Endothelial cell (in vitro differentiated cells): ENCODE results near the gene CD247. TPM values are rescaled to one million over a fixed set of nuclear protein-coding genes. Genes with fewer than 3 reads are reported as not detected.

ENCODE experiments used
- DNase-seq: peaks from one replicate; pipeline ENCODE4 v3.0.0; 2021; ENCODE audit warnings: low spot score
- H3K27ac Mint-ChIP-seq: one replicate; pipeline ENCODE4 v1.8.0; 2021; ENCODE audit warnings: mixed read lengths, inconsistent platforms; ENCODE audit not compliant: unreplicated experiment
- H3K27me3 Mint-ChIP-seq: one replicate; pipeline ENCODE4 v1.8.0; 2021; ENCODE audit warnings: mild to moderate bottlenecking, moderate library complexity, mixed read lengths, inconsistent platforms; ENCODE audit not compliant: unreplicated experiment
- H3K36me3 Mint-ChIP-seq: one replicate; pipeline ENCODE4 v1.8.0; 2021; ENCODE audit warnings: mild to moderate bottlenecking, low read depth, mixed read lengths, inconsistent platforms; ENCODE audit not compliant: unreplicated experiment
- H3K4me1 Mint-ChIP-seq: one replicate; pipeline ENCODE4 v1.8.0; 2021; ENCODE audit warnings: mild to moderate bottlenecking, mixed read lengths, inconsistent platforms; ENCODE audit not compliant: unreplicated experiment
- H3K4me3 Mint-ChIP-seq: one replicate; pipeline ENCODE4 v1.8.0; 2021; ENCODE audit warnings: mild to moderate bottlenecking, mixed read lengths, inconsistent platforms; ENCODE audit not compliant: unreplicated experiment
- H3K9me3 Mint-ChIP-seq: one replicate; pipeline ENCODE4 v1.8.0; 2021; ENCODE audit warnings: mixed read lengths, inconsistent platforms; ENCODE audit not compliant: unreplicated experiment
- total RNA-seq: library from RNA; stranded (reverse); fragmentation: NEBNext Ultra II Directional; extraction: Animal tissue kit (Norgen Biotek cat#: 25700); gene quantifications from one replicate; pipeline ENCODE4 v1.2.1, GENCODE V29; 2021; ENCODE audit not compliant: unreplicated experiment
- TF ChIP-seq, protein P1 (sequence below): fragments of 200-600 bp; sonication (generic); IDR thresholded peaks from one replicate; pipeline ENCODE4 v1.5.0; 2021; ENCODE audit warnings: antibody characterized with exemption; ENCODE audit not compliant: unreplicated experiment

Gene CD247
- total RNA-seq, 1 donor from 2014 or later = not detected

DNA sequence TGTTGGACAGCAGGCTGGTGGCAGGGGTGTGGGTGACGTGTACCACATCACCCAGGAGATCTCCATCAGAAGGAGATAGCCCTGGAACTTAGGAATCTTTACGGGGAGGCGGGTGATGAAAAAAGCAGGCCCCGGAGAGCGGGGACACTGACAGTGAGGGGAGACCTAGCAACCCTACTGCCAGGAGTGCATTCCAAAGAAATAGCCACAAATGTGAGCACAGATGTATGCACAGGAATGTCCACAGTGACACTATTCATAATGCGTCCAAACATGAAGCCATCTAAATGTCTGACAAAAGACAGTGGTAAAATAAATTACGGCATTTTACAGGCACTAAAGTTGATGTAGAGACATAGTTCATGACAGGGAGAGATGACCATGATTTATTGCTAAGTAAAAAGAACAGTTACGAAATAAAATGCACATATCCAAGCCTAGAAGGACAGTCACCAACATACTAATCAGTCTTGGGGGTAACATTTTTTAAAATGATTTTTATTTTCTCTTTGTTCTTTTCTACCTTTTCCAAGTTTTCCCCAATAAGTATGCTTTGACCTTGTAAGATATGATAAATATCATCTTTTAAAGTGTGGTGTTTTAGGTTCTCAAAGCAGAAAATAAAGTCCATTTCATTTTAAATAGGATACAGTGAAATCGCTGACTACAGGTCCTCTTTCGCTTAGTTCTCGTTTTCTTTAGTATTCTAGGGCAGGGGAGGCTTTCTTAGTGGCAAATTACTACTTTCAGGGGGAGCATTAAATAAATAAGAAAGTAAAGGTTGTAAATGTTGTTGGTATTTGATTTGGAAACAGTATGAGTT, 21.3 kb downstream of the CD247 start:
- H3K27me3 Mint-ChIP-seq = peaks cover 6% of the 10 kb centered on the region
- no peak overlapping the region for H3K4me3 Mint-ChIP-seq
- TF ChIP-seq, protein P1, sequence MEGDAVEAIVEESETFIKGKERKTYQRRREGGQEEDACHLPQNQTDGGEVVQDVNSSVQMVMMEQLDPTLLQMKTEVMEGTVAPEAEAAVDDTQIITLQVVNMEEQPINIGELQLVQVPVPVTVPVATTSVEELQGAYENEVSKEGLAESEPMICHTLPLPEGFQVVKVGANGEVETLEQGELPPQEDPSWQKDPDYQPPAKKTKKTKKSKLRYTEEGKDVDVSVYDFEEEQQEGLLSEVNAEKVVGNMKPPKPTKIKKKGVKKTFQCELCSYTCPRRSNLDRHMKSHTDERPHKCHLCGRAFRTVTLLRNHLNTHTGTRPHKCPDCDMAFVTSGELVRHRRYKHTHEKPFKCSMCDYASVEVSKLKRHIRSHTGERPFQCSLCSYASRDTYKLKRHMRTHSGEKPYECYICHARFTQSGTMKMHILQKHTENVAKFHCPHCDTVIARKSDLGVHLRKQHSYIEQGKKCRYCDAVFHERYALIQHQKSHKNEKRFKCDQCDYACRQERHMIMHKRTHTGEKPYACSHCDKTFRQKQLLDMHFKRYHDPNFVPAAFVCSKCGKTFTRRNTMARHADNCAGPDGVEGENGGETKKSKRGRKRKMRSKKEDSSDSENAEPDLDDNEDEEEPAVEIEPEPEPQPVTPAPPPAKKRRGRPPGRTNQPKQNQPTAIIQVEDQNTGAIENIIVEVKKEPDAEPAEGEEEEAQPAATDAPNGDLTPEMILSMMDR = no peak
- H3K4me1 Mint-ChIP-seq = no peaks in the 10 kb centered on the region
- no peak for DNase-seq
- H3K9me3 Mint-ChIP-seq = no peaks in the 10 kb centered on the region
- no peak overlapping the region for H3K27ac Mint-ChIP-seq
- no peaks in the 10 kb centered on the region for H3K36me3 Mint-ChIP-seq

DNA sequence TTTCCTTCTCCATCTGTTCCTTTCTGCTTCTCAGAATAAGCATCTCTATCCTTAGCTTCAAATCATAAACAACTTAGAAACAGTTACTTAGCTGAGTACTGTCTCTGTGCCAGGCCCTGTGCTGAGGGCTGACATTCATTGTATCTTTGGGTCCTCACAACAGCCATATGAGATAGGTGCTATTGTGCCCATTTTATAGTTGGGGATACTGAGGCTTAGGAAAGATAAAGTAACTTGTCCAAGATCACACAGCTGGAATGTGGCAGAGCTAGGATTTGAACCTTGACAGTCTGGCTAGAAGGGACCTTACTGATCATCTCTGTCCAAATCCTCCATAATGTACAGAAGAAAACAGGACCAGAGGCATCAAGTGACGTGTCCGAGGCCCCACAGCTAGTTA, 25.0 kb downstream of the CD247 start:
- Mint-ChIP-seq H3K9me3 (no peaks in the 10 kb centered on the region), H3K27ac (no peak overlapping the region), H3K36me3 (no peaks in the 10 kb centered on the region), H3K4me1 (peaks cover 6% of the 10 kb centered on the region), H3K4me3 (no peak overlapping the region), H3K27me3 (peaks cover 9% of the 10 kb centered on the region)
- DNase-seq = no peak
- TF ChIP-seq, protein P1 = no peak

DNA sequence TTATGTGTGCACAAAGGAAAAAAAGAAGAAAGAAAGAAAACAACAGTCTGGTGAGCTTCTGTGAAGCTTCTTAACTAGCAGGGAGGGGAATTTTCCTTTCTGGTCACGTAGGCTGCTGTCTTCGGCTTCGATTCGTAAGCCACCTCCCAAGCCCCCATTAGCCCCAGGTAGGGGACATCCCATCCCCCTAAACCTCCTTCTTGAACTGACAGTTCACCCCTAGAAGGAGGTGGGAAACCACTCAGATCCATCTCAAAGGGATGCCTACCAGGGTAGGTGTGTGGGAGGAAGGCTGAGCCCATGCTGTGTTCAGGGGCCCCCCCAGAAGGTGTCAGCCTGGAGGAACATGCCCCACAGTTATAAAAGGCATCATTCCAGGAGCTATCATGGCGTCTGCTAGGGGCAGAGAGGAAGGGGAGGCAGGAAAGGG, 25.8 kb downstream of the CD247 start:
- Mint-ChIP-seq H3K4me3 (no peak overlapping the region), H3K36me3 (no peaks in the 10 kb centered on the region), H3K9me3 (no peaks in the 10 kb centered on the region), H3K27me3 (peaks cover 9% of the 10 kb centered on the region), H3K4me1 (peaks cover 9% of the 10 kb centered on the region), H3K27ac (no peak overlapping the region)
- TF ChIP-seq, protein P1 = no peak
- no peak for DNase-seq

DNA sequence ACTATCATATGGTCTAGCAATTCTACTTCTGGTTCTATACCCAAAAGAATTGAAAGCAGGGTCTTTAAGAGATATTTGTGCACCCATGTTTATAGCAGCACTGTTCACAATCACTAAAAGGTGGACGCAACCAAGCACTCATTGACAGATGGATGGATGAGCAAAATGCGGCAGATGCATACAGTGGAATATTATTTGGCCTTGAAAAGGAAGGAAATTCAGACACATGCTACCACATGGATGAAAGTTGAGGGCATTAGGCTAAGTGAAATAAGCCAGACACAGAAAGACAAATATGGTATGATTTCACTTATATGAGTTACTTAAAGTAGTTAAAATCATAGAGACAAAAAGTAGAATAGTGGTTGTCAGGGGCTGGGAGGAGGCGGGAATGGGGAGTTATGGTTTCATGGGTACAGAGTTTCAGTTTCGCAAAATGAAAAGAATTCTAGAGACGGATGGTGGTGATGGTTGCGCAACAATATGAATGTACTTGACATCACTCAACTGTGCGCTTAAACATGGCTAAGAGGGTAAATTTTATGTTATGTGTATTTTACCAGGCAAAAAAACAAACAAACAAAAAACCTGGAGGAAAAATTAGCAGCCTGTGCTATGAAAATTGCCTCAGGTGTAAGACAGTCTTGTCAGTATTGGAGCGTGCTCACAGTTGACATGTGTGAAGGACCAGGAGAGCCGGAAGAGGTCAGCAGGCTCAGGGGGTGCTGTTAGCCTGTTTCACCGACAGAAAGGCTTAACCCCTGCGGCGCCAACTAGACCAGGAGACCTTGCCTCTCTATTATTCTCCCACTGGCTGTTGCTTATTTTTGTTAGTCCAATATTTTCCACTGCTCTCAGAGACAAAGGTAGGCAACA, 26.5 kb downstream of the CD247 start:
- Mint-ChIP-seq H3K27me3 (peaks cover 9% of the 10 kb centered on the region), H3K36me3 (no peaks in the 10 kb centered on the region), H3K9me3 (no peaks in the 10 kb centered on the region), H3K27ac (no peak overlapping the region), H3K4me3 (no peak overlapping the region), H3K4me1 (peaks cover 9% of the 10 kb centered on the region)
- TF ChIP-seq, protein P1 = no peak
- no peak for DNase-seq

DNA sequence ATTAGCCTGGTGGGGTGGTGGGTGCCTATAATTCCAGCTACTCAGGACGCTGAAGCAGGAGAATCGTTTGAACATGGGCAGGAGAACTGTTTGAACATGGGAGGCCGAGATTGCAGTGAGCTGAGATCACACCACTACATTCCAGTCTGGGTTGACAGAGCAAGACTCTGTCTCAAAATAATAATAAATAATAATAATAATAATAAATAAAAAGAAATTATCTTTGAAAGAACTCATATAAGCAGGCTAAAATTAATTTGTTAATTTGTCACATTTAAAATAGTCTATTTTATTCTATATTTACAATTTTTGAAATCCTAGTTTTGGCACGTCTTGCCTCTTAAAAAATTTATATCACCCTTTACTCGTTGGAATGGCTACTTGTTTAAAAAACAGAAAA, 27.6 kb downstream of the CD247 start:
- peaks cover 9% of the 10 kb centered on the region for H3K4me1 Mint-ChIP-seq
- no peak for DNase-seq
- H3K27ac Mint-ChIP-seq = no peak overlapping the region
- TF ChIP-seq, protein P1 = no peak
- peaks cover 12% of the 10 kb centered on the region for H3K27me3 Mint-ChIP-seq
- H3K36me3 Mint-ChIP-seq = no peaks in the 10 kb centered on the region
- no peaks in the 10 kb centered on the region for H3K9me3 Mint-ChIP-seq
- no peak overlapping the region for H3K4me3 Mint-ChIP-seq
